GM13976 (cell line): Measurements from ENCODE around the gene MINK1.
A peak's percentile ranks its signal among the peaks of the same experiment; 100 is the strongest.

Experiments
- DNase-seq: peaks from one replicate; pipeline ENCODE4 v3.0.0; 2012; ENCODE audit warnings: low spot score
- CTCF ChIP-seq: IDR thresholded peaks from 2 replicates; pipeline ENCODE4 v1.5.1; 2012; ENCODE audit warnings: borderline replicate concordance, mild to moderate bottlenecking; ENCODE audit not compliant: insufficient read depth; ENCODE audit errors: extremely low read depth, missing control alignments, control extremely low read depth
- in situ Hi-C: fragments of 300-500 bp; cut with MboI; formaldehyde crosslinking; loops from one replicate; pipeline ENCODE4 v1.12.0; 2022; ENCODE audit warnings: low sequenced_read_pairs, mixed read lengths, inconsistent platforms; ENCODE audit not compliant: unreplicated experiment

The MINK1 gene

GRCh38 chr17:4833178-4833940, at the start of gene MINK1:
MINK1 (plus strand) TSS chr17:4833340; CDS start chr17:4833584, 244 bp downstream.
- DNase-seq = peak; percentile 100
- no peak for TF ChIP-seq CTCF
- in situ Hi-C loops = no loop called here

GRCh38 chr17:4785311-4786105, 47.6 kb upstream of the MINK1 start:
- in situ Hi-C loops = loop anchor here (10.0 kb wide), 1 partner anchor 99 kb away; no protein-coding TSS in a partner anchor
- no peak for TF ChIP-seq CTCF
- peak; percentile 28 for DNase-seq

GRCh38 chr17:4786106-4786511, 47.0 kb upstream of the MINK1 start, which contains the start of gene VMO1:
VMO1 (minus strand) TSS chr17:4786364; CDS start chr17:4786352, 12 bp downstream.
- no peak for TF ChIP-seq CTCF
- DNase-seq = peak; percentile 24
- in situ Hi-C loops = loop anchor here (10.0 kb wide), 1 partner anchor 99 kb away; no protein-coding TSS in a partner anchor

- in situ Hi-C loops = loop anchor here (10.0 kb wide), 1 partner anchor 98 kb away; no protein-coding TSS in a partner anchor
- no peak for TF ChIP-seq CTCF
Measured at GRCh38 chr17:4786516-4786915, 46.6 kb upstream of the MINK1 start.

GRCh38 chr17:4788159-4788806, 44.9 kb upstream of the MINK1 start:
- DNase-seq = no peak
- in situ Hi-C loops = loop anchor here (10.0 kb wide), 1 partner anchor 97 kb away; no protein-coding TSS in a partner anchor
- TF ChIP-seq CTCF = no peak

More at GRCh38 chr17:4786516-4786915, 46.6 kb upstream of the MINK1 start:
- peak; percentile 26 for DNase-seq

- in situ Hi-C loops = loop anchor here (10.0 kb wide), 1 partner anchor 96 kb away; no protein-coding TSS in a partner anchor
Measured at GRCh38 chr17:4788807-4789700, 44.1 kb upstream of the MINK1 start, which contains the start of gene GLTPD2. GLTPD2 (plus strand) TSS chr17:4788964; CDS start chr17:4789012, 48 bp downstream.

More at GRCh38 chr17:4788807-4789700, 44.1 kb upstream of the MINK1 start, which contains the start of gene GLTPD2:
- peak; percentile 35 for DNase-seq
- no peak for TF ChIP-seq CTCF
